Upper lobe of left lung (tissue), 4 donors: Measurements from ENCODE around the gene DLST.

Source experiments
- EP300 ChIP-seq, 4 donors: sonication (generic); formaldehyde crosslinking; IDR thresholded peaks; one replicate each; pipeline ENCODE4 v1.5.1; 2017; ENCODE audit warnings: antibody characterized with exemption in 4 of 4, control low read depth in 2 of 4
- POLR2A ChIP-seq, 4 donors: fragments of 450-650 bp; IDR thresholded peaks; one replicate each; pipeline ENCODE4 v1.5.1; 2016 to 2017; ENCODE audit warnings: antibody characterized with exemption in 4 of 4, mild to moderate bottlenecking in 2 of 4
- TF ChIP-seq, protein P1 (sequence below), 6 experiments: fragments of 450-650 bp in 4 of 6; fragments of 200-600 bp in 2 of 6; sonication (generic) in 2 of 6; IDR thresholded peaks; one replicate each; pipeline ENCODE4 v1.5.1; 2016 to 2019; ENCODE audit warnings: antibody characterized with exemption in 6 of 6

- TF ChIP-seq, protein P1, sequence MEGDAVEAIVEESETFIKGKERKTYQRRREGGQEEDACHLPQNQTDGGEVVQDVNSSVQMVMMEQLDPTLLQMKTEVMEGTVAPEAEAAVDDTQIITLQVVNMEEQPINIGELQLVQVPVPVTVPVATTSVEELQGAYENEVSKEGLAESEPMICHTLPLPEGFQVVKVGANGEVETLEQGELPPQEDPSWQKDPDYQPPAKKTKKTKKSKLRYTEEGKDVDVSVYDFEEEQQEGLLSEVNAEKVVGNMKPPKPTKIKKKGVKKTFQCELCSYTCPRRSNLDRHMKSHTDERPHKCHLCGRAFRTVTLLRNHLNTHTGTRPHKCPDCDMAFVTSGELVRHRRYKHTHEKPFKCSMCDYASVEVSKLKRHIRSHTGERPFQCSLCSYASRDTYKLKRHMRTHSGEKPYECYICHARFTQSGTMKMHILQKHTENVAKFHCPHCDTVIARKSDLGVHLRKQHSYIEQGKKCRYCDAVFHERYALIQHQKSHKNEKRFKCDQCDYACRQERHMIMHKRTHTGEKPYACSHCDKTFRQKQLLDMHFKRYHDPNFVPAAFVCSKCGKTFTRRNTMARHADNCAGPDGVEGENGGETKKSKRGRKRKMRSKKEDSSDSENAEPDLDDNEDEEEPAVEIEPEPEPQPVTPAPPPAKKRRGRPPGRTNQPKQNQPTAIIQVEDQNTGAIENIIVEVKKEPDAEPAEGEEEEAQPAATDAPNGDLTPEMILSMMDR (IDR thresholded peaks at IDR 0.05) = no peak
- TF ChIP-seq EP300 (IDR thresholded peaks at IDR 0.05) (no peak), POLR2A (IDR thresholded peaks at IDR 0.05) (no peak)
These were observed 36.7 kb downstream of the DLST start for GRCh38 chr14:74918380-74918779.
